ENCODE results near the gene BLOC1S3.

DNA sequence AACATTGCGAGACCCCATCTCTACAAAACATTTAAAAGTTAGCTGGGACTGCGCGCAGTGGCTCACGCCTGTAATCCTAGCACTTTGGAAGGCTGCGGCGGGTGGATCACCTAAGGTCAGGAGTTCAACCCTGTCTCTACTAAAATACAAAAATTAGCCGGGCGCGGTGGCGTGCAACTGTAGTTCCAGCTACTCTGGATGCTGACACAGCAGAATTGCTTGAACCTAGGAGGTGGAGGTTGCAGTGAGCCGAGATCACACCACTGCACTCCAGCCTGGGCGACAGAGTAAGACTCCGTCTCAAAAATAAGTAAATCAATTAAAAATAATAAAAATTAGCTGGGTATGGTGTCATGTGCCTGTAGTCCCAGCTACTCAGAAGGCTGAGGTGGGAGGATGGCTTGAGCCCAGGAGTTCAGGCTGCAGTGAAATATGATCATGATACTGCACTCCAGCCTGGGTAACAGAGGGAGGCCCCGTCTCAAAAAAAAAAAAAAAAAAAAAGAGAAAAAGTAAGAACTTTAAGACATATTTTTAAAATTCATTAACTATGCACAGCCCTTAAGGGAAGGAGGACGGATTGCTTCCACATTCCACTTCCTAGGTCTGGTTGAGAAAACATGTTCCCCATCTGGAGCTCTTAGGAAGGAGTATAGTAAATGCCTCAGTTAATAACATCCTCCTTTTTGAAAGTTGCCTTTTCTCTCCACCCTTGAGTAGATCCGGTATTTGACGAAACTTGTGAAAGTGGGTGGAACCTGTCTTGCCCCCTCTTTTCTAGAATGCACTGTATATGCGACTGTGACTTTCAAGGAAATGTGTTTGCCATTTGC lies 40.5 kb downstream of the BLOC1S3 start:
- TF ChIP-seq, protein P1, sequence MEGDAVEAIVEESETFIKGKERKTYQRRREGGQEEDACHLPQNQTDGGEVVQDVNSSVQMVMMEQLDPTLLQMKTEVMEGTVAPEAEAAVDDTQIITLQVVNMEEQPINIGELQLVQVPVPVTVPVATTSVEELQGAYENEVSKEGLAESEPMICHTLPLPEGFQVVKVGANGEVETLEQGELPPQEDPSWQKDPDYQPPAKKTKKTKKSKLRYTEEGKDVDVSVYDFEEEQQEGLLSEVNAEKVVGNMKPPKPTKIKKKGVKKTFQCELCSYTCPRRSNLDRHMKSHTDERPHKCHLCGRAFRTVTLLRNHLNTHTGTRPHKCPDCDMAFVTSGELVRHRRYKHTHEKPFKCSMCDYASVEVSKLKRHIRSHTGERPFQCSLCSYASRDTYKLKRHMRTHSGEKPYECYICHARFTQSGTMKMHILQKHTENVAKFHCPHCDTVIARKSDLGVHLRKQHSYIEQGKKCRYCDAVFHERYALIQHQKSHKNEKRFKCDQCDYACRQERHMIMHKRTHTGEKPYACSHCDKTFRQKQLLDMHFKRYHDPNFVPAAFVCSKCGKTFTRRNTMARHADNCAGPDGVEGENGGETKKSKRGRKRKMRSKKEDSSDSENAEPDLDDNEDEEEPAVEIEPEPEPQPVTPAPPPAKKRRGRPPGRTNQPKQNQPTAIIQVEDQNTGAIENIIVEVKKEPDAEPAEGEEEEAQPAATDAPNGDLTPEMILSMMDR (IDR thresholded peaks at IDR 0.05; ENCODE audit: low read depth, low read length, poor library complexity, severe bottlenecking), result no peak
- TF ChIP-seq EZH2phosphoT487 (IDR thresholded peaks at IDR 0.05; ENCODE audit: borderline replicate concordance, low read length), result no peak

All from DOHH2 (cell line).